Trophoblast cell (in vitro differentiated cells and primary cell): ENCODE measurements around the gene MAP3K10. TPM values are rescaled to one million over a fixed set of nuclear protein-coding genes. Genes with fewer than 3 reads are reported as not detected.

Source experiments
- DNase-seq, 2 donors: peaks; one replicate each; pipeline ENCODE4 v3.0.0-alpha.2; 2016
- H2AFZ ChIP-seq: 2 replicates; pipeline ENCODE4 v1.6.1; 2013; ENCODE audit warnings: low read length, moderate library complexity, mild to moderate bottlenecking; ENCODE audit not compliant: insufficient read depth, poor library complexity
- H2AK5ac ChIP-seq: 2 replicates; pipeline ENCODE4 v1.6.1; 2013; ENCODE audit warnings: mild to moderate bottlenecking, low read length
- H2BK120ac ChIP-seq: 2 replicates; pipeline ENCODE4 v1.6.1; 2013; ENCODE audit warnings: low read length, mild to moderate bottlenecking, moderate library complexity; ENCODE audit not compliant: insufficient read depth, poor library complexity
- H2BK12ac ChIP-seq: 2 replicates; pipeline ENCODE4 v1.6.1; 2013; ENCODE audit warnings: mild to moderate bottlenecking, low read length, moderate library complexity
- H2BK5ac ChIP-seq: 2 replicates; pipeline ENCODE4 v1.6.1; 2013; ENCODE audit warnings: low read length, low read depth, moderate library complexity, mild to moderate bottlenecking; ENCODE audit not compliant: poor library complexity
- H3K14ac ChIP-seq: 2 replicates; pipeline ENCODE4 v1.6.1; 2013; ENCODE audit warnings: mild to moderate bottlenecking, low read length
- H3K18ac ChIP-seq: 2 replicates; pipeline ENCODE4 v1.6.1; 2013; ENCODE audit warnings: mild to moderate bottlenecking, low read length
- H3K23ac ChIP-seq: 2 replicates; pipeline ENCODE4 v1.6.1; 2013; ENCODE audit warnings: low read length
- H3K27ac ChIP-seq: 2 replicates; pipeline ENCODE4 v1.5.1; 2013; ENCODE audit warnings: low read depth, mild to moderate bottlenecking, inconsistent platforms, low read length, moderate library complexity
- H3K27me3 ChIP-seq: 2 replicates; pipeline ENCODE4 v1.6.1; 2013; ENCODE audit warnings: inconsistent platforms, mild to moderate bottlenecking, low read length, moderate library complexity; ENCODE audit not compliant: insufficient read depth
- H3K36me3 ChIP-seq, 2 experiments: 1 replicate in 1 of 2; 2 replicates in 1 of 2; pipeline ENCODE4 v1.6.1; 2013; ENCODE audit warnings: low read length in 2 of 2, mild to moderate bottlenecking in 2 of 2, moderate library complexity in 1 of 2; ENCODE audit not compliant: insufficient read depth in 2 of 2, control insufficient read depth in 1 of 2
- H3K4ac ChIP-seq: 2 replicates; pipeline ENCODE4 v1.6.1; 2013; ENCODE audit warnings: low read depth, mild to moderate bottlenecking, low read length, moderate library complexity
- H3K4me1 ChIP-seq, 2 experiments: 1 replicate in 1 of 2; 2 replicates in 1 of 2; pipeline ENCODE4 v1.6.1; 2013; ENCODE audit warnings: low read length in 2 of 2, mild to moderate bottlenecking in 2 of 2, moderate library complexity in 1 of 2; ENCODE audit not compliant: insufficient read depth in 2 of 2, control insufficient read depth in 1 of 2
- H3K4me2 ChIP-seq: 2 replicates; pipeline ENCODE4 v1.6.1; 2013; ENCODE audit warnings: inconsistent platforms, mild to moderate bottlenecking, low read length, moderate library complexity
- H3K4me3 ChIP-seq: 2 replicates; pipeline ENCODE4 v1.5.1; 2013; ENCODE audit warnings: mild to moderate bottlenecking, low read depth, low read length, inconsistent platforms
- H3K79me1 ChIP-seq: one replicate; pipeline ENCODE4 v1.6.1; 2013; ENCODE audit warnings: low read length
- H3K79me2 ChIP-seq: 2 replicates; pipeline ENCODE4 v1.6.1; 2013; ENCODE audit warnings: low read length, mild to moderate bottlenecking; ENCODE audit not compliant: control insufficient read depth, insufficient read depth, poor library complexity
- H3K9ac ChIP-seq: 2 replicates; pipeline ENCODE4 v1.6.1; 2013; ENCODE audit warnings: mild to moderate bottlenecking, low read length
- H3K9me3 ChIP-seq: 2 replicates; pipeline ENCODE4 v1.6.1; 2013; ENCODE audit warnings: low read depth, mild to moderate bottlenecking, control low read depth, inconsistent platforms, low read length; ENCODE audit not compliant: insufficient read depth
- H4K12ac ChIP-seq: 2 replicates; pipeline ENCODE4 v1.6.1; 2013; ENCODE audit warnings: low read depth, mild to moderate bottlenecking, low read length, moderate library complexity
- H4K8ac ChIP-seq: 2 replicates; pipeline ENCODE4 v1.6.1; 2013; ENCODE audit warnings: low read depth, mild to moderate bottlenecking, low read length, moderate library complexity
- H4K91ac ChIP-seq: one replicate; pipeline ENCODE4 v1.6.1; 2013; ENCODE audit warnings: low read depth, mild to moderate bottlenecking, low read length, moderate library complexity
- WGBS: extraction: QIAGEN DNeasy Blood & Tissue Kit; methylation state at CpG from one replicate; pipeline ENCODE4 v1.1.7; 2013; ENCODE audit warnings: missing lambda C conversion rate; ENCODE audit not compliant: insufficient read length, insufficient coverage; ENCODE audit errors: extremely low coverage; 5-methylcytosine and 5-hydroxymethylcytosine counted together
- polyA plus RNA-seq: library from polyadenylated mRNA; stranded (reverse); fragments of 200-250 nt; gene quantifications from 2 replicates; pipeline ENCODE4 v1.2.3, GENCODE V29; 2013

The MAP3K10 gene
- 4.5 and 4.6 TPM in 2 replicates for polyA plus RNA-seq

GRCh38 chr19:40190891-40191835 is at the start of gene MAP3K10:
Gene MAP3K10 (plus strand): TSS chr19:40191426. CDS start chr19:40192032, 606 bp downstream.
- Histone ChIP-seq H3K18ac (peak within 1 kb of the TSS; percentile 89), H2BK120ac (peak within 1 kb of the TSS; percentile 74), H3K23ac (no peak within 1 kb of the TSS), H3K79me1 (peaks cover 4% of the 10 kb centered on the region), H3K4me1 (peaks cover 0 to 5% of the 10 kb centered on the region in 2 experiments), H3K79me2 (peaks cover 3% of the 10 kb centered on the region), H3K36me3 (no peaks in the 10 kb centered on the region), H3K9ac (peak within 1 kb of the TSS; percentile 76), H3K27ac (no peak within 1 kb of the TSS), H2AFZ (peak within 1 kb of the TSS; percentile 99), H3K4me3 (peak within 1 kb of the TSS; percentile 90), H4K12ac (peak within 1 kb of the TSS; percentile 34), H2BK5ac (peak within 1 kb of the TSS; percentile 78), H4K91ac (peak within 1 kb of the TSS; percentile 58), H3K4ac (peak within 1 kb of the TSS; percentile 34), H3K14ac (peak within 1 kb of the TSS; percentile 96), H2BK12ac (peak within 1 kb of the TSS; percentile 8), H4K8ac (peak within 1 kb of the TSS; percentile 89), H2AK5ac (no peak within 1 kb of the TSS), H3K27me3 (no peaks in the 10 kb centered on the region), H3K4me2 (peak within 1 kb of the TSS; percentile 89), H3K9me3 (no peaks in the 10 kb centered on the region)
- DNase-seq: peak; percentile 54 to 72
- WGBS: no CpG with 5 or more reads among the region's 116 CpGs

- Histone ChIP-seq H4K91ac (no peak overlapping the region), H3K79me2 (no peaks in the 10 kb centered on the region), H3K27ac (no peak overlapping the region), H3K14ac (no peak overlapping the region), H3K4me3 (no peak overlapping the region), H3K9ac (no peak overlapping the region), H3K4me2 (no peak overlapping the region), H3K4me1 (no peaks in the 10 kb centered on the region), H2BK5ac (no peak overlapping the region), H3K27me3 (no peaks in the 10 kb centered on the region), H3K18ac (no peak overlapping the region), H3K23ac (no peak overlapping the region), H2BK12ac (no peak overlapping the region), H2BK120ac (no peak overlapping the region), H3K36me3 (no peaks in the 10 kb centered on the region), H2AFZ (no peak overlapping the region), H3K79me1 (no peaks in the 10 kb centered on the region), H4K12ac (no peak overlapping the region), H3K9me3 (no peaks in the 10 kb centered on the region), H4K8ac (no peak overlapping the region), H2AK5ac (no peak overlapping the region), H3K4ac (no peak overlapping the region)
- no CpG with 5 or more reads among the region's 3 CpGs for WGBS
- no peak for DNase-seq
These were observed 49.7 kb upstream of the MAP3K10 start for GRCh38 chr19:40141551-40141950.

- Histone ChIP-seq H3K9me3 (no peaks in the 10 kb centered on the region), H2BK120ac (no peak overlapping the region), H4K12ac (no peak overlapping the region), H3K27ac (no peak overlapping the region), H3K14ac (no peak overlapping the region), H2AFZ (no peak overlapping the region), H3K4ac (no peak overlapping the region), H2AK5ac (no peak overlapping the region), H3K79me2 (no peaks in the 10 kb centered on the region), H3K4me2 (no peak overlapping the region), H3K27me3 (no peaks in the 10 kb centered on the region), H3K23ac (no peak overlapping the region), H4K8ac (no peak overlapping the region), H3K9ac (no peak overlapping the region), H2BK12ac (no peak overlapping the region), H3K79me1 (no peaks in the 10 kb centered on the region), H3K36me3 (no peaks in the 10 kb centered on the region), H2BK5ac (no peak overlapping the region), H3K4me1 (no peaks in the 10 kb centered on the region), H3K4me3 (no peak overlapping the region), H4K91ac (no peak overlapping the region), H3K18ac (no peak overlapping the region)
- no CpG with 5 or more reads among the region's 5 CpGs for WGBS
- DNase-seq: no peak
These were observed 47.6 kb upstream of the MAP3K10 start for GRCh38 chr19:40143612-40144011.

- Histone ChIP-seq H3K9ac (no peak overlapping the region), H3K4me1 (no peaks in the 10 kb centered on the region), H3K14ac (no peak overlapping the region), H3K4me3 (no peak overlapping the region), H4K12ac (no peak overlapping the region), H3K18ac (no peak overlapping the region), H3K79me2 (no peaks in the 10 kb centered on the region), H2BK120ac (no peak overlapping the region), H2AFZ (no peak overlapping the region), H3K27me3 (no peaks in the 10 kb centered on the region), H3K9me3 (no peaks in the 10 kb centered on the region), H4K91ac (no peak overlapping the region), H4K8ac (no peak overlapping the region), H3K36me3 (no peaks in the 10 kb centered on the region), H3K4me2 (no peak overlapping the region), H2AK5ac (no peak overlapping the region), H3K4ac (no peak overlapping the region), H3K23ac (no peak overlapping the region), H3K79me1 (no peaks in the 10 kb centered on the region), H3K27ac (no peak overlapping the region), H2BK12ac (no peak overlapping the region), H2BK5ac (no peak overlapping the region)
- no peak for DNase-seq
- WGBS: no CpG with 5 or more reads among the region's 5 CpGs
These were observed 47.1 kb upstream of the MAP3K10 start for GRCh38 chr19:40144151-40144550.
